ENCODE measurements around the gene ST8SIA4.

The ST8SIA4 gene

GRCh38 chr5:100903039-100903887 is at the start of gene ST8SIA4:
TSS of gene ST8SIA4 (minus strand) at chr5:100903282. CDS start at chr5:100902955, 327 bp downstream.
- Mint-ChIP-seq H3K4me3 (peak within 1 kb of the TSS; percentile 99), H3K27ac (peak within 1 kb of the TSS; percentile 98), H3K4me1 (ENCODE audit: low read depth) (peaks cover 33% of the 10 kb centered on the region), H3K36me3 (ENCODE audit: low read depth) (peaks cover 23% of the 10 kb centered on the region), H3K9me3 (no peaks in the 10 kb centered on the region), H3K27me3 (ENCODE audit: low read depth) (no peaks in the 10 kb centered on the region)

GRCh38 chr5:100950985-100951384 is 47.9 kb upstream of the ST8SIA4 start:
- H3K9me3 Mint-ChIP-seq: peaks cover 21% of the 10 kb centered on the region
- no peak overlapping the region for H3K4me3 Mint-ChIP-seq
- H3K27me3 Mint-ChIP-seq (ENCODE audit: low read depth): no peaks in the 10 kb centered on the region
- no peaks in the 10 kb centered on the region for H3K36me3 Mint-ChIP-seq (ENCODE audit: low read depth)
- H3K4me1 Mint-ChIP-seq (ENCODE audit: low read depth): no peaks in the 10 kb centered on the region
- H3K27ac Mint-ChIP-seq: no peak overlapping the region

GRCh38 chr5:100913298-100913697 is 10.2 kb upstream of the ST8SIA4 start:
- peaks cover 8% of the 10 kb centered on the region for H3K4me1 Mint-ChIP-seq (ENCODE audit: low read depth)
- no peak overlapping the region for H3K4me3 Mint-ChIP-seq
- no peaks in the 10 kb centered on the region for H3K27me3 Mint-ChIP-seq (ENCODE audit: low read depth)
- no peaks in the 10 kb centered on the region for H3K36me3 Mint-ChIP-seq (ENCODE audit: low read depth)
- H3K27ac Mint-ChIP-seq: no peak overlapping the region
- peaks cover 9% of the 10 kb centered on the region for H3K9me3 Mint-ChIP-seq

- Mint-ChIP-seq H3K27ac (no peak overlapping the region), H3K4me1 (ENCODE audit: low read depth) (peaks cover 26% of the 10 kb centered on the region), H3K36me3 (ENCODE audit: low read depth) (peaks cover 3% of the 10 kb centered on the region), H3K27me3 (ENCODE audit: low read depth) (no peaks in the 10 kb centered on the region), H3K9me3 (no peaks in the 10 kb centered on the region), H3K4me3 (no peak overlapping the region)
Observed at GRCh38 chr5:100909034-100909433, 6.0 kb upstream of the ST8SIA4 start.

- H3K4me1 Mint-ChIP-seq (ENCODE audit: low read depth): peaks cover 23% of the 10 kb centered on the region
- H3K27me3 Mint-ChIP-seq (ENCODE audit: low read depth): no peaks in the 10 kb centered on the region
- H3K27ac Mint-ChIP-seq: peak overlapping the region; percentile 98
- H3K9me3 Mint-ChIP-seq: no peaks in the 10 kb centered on the region
- H3K4me3 Mint-ChIP-seq: peak overlapping the region; percentile 99
- peaks cover 12% of the 10 kb centered on the region for H3K36me3 Mint-ChIP-seq (ENCODE audit: low read depth)
Observed at GRCh38 chr5:100905259-100905914, 2.3 kb upstream of the ST8SIA4 start.

- Mint-ChIP-seq H3K36me3 (ENCODE audit: low read depth) (peaks cover 18% of the 10 kb centered on the region), H3K4me3 (peak overlapping the region; percentile 99), H3K4me1 (ENCODE audit: low read depth) (peaks cover 28% of the 10 kb centered on the region), H3K27me3 (ENCODE audit: low read depth) (no peaks in the 10 kb centered on the region), H3K9me3 (no peaks in the 10 kb centered on the region), H3K27ac (peak overlapping the region; percentile 98)
Observed at GRCh38 chr5:100904259-100904861, 1.3 kb upstream of the ST8SIA4 start.

- Mint-ChIP-seq H3K27me3 (ENCODE audit: low read depth) (no peaks in the 10 kb centered on the region), H3K4me1 (ENCODE audit: low read depth) (peaks cover 37% of the 10 kb centered on the region)
Observed at GRCh38 chr5:100902440-100903038, 543 bp downstream of the ST8SIA4 start.

GRCh38 chr5:100901821-100902341 is 1.2 kb downstream of the ST8SIA4 start:
- Mint-ChIP-seq H3K4me1 (ENCODE audit: low read depth) (peaks cover 39% of the 10 kb centered on the region), H3K4me3 (peak overlapping the region; percentile 99), H3K27me3 (ENCODE audit: low read depth) (no peaks in the 10 kb centered on the region), H3K27ac (peak overlapping the region; percentile 98), H3K9me3 (no peaks in the 10 kb centered on the region), H3K36me3 (ENCODE audit: low read depth) (peaks cover 25% of the 10 kb centered on the region)

More at GRCh38 chr5:100902440-100903038, 543 bp downstream of the ST8SIA4 start:
- Mint-ChIP-seq H3K27ac (peak overlapping the region; percentile 98), H3K36me3 (ENCODE audit: low read depth) (peaks cover 23% of the 10 kb centered on the region), H3K4me3 (peak overlapping the region; percentile 99), H3K9me3 (no peaks in the 10 kb centered on the region)

- Mint-ChIP-seq H3K27ac (peak overlapping the region; percentile 98), H3K4me1 (ENCODE audit: low read depth) (peaks cover 39% of the 10 kb centered on the region)
Observed at GRCh38 chr5:100900796-100901781, 2.0 kb downstream of the ST8SIA4 start.

GRCh38 chr5:100900142-100900795 is 2.8 kb downstream of the ST8SIA4 start:
- no peaks in the 10 kb centered on the region for H3K9me3 Mint-ChIP-seq
- H3K4me3 Mint-ChIP-seq: peak overlapping the region; percentile 99
- H3K36me3 Mint-ChIP-seq (ENCODE audit: low read depth): peaks cover 36% of the 10 kb centered on the region
- peak overlapping the region; percentile 98 for H3K27ac Mint-ChIP-seq
- no peaks in the 10 kb centered on the region for H3K27me3 Mint-ChIP-seq (ENCODE audit: low read depth)
- peaks cover 42% of the 10 kb centered on the region for H3K4me1 Mint-ChIP-seq (ENCODE audit: low read depth)

More at GRCh38 chr5:100900796-100901781, 2.0 kb downstream of the ST8SIA4 start:
- Mint-ChIP-seq H3K27me3 (ENCODE audit: low read depth) (no peaks in the 10 kb centered on the region), H3K36me3 (ENCODE audit: low read depth) (peaks cover 28% of the 10 kb centered on the region), H3K9me3 (no peaks in the 10 kb centered on the region), H3K4me3 (peak overlapping the region; percentile 99)

- H3K9me3 Mint-ChIP-seq: no peaks in the 10 kb centered on the region
- H3K4me1 Mint-ChIP-seq (ENCODE audit: low read depth): peaks cover 41% of the 10 kb centered on the region
- peaks cover 40% of the 10 kb centered on the region for H3K36me3 Mint-ChIP-seq (ENCODE audit: low read depth)
- H3K4me3 Mint-ChIP-seq: peak overlapping the region; percentile 99
- H3K27me3 Mint-ChIP-seq (ENCODE audit: low read depth): no peaks in the 10 kb centered on the region
- H3K27ac Mint-ChIP-seq: peak overlapping the region; percentile 98
Observed at GRCh38 chr5:100899675-100900074, 3.4 kb downstream of the ST8SIA4 start.

- H3K9me3 Mint-ChIP-seq: no peaks in the 10 kb centered on the region
- peak overlapping the region; percentile 53 for H3K27ac Mint-ChIP-seq
- no peaks in the 10 kb centered on the region for H3K27me3 Mint-ChIP-seq (ENCODE audit: low read depth)
- peaks cover 48% of the 10 kb centered on the region for H3K36me3 Mint-ChIP-seq (ENCODE audit: low read depth)
- H3K4me3 Mint-ChIP-seq: peak overlapping the region; percentile 71
- peaks cover 40% of the 10 kb centered on the region for H3K4me1 Mint-ChIP-seq (ENCODE audit: low read depth)
Observed at GRCh38 chr5:100898504-100899346, 4.4 kb downstream of the ST8SIA4 start.

All from T-helper 1 cell treated with Interleukin-12 subunit alpha and Interleukin-12 subunit beta and Interleukin-4 antibody, amounts not matched to agents 30 μg/mL and 1 μg/mL, for 36 hours (primary cell).